Left lobe of liver (tissue), 2 donors: ENCODE results near the gene HAVCR1. TPM values are rescaled to one million over a fixed set of nuclear protein-coding genes. Genes with fewer than 3 reads are reported as not detected.
A peak's percentile ranks its signal among the peaks of the same experiment; 100 is the strongest.
"Not testable (repeated sequence)": the region's sequence is repeated elsewhere in the genome, so short reads cannot be mapped to it uniquely, and the experiment has no call there.

Experiments used
- ATAC-seq: fragments of 200-7000 bp; cut with Tn5 transposase; one replicate; pipeline ENCODE4 v1.9.1; 2020; ENCODE audit warnings: mild to moderate bottlenecking, moderate library complexity
- DNase-seq: peaks from one replicate; pipeline ENCODE4 v3.0.0-alpha.2; 2020; ENCODE audit warnings: low spot score
- total RNA-seq: library from RNA; stranded (reverse); gene quantifications from one replicate; pipeline ENCODE4 v1.2.1, GENCODE V29; 2021
- donor health status: DM: no; HTN: no; CAD: no; lungs with moderate emphysema.
- donor health status: DM: no; HTN: yes; CAD: no.

HAVCR1 gene
- total RNA-seq, 1 donor from 2014 or later, result 0.23 TPM

- not testable (repeated sequence) for DNase-seq, ATAC-seq
Observed at GRCh38 chr5:157014143-157014542, 44.8 kb downstream of the HAVCR1 start.

DNA sequence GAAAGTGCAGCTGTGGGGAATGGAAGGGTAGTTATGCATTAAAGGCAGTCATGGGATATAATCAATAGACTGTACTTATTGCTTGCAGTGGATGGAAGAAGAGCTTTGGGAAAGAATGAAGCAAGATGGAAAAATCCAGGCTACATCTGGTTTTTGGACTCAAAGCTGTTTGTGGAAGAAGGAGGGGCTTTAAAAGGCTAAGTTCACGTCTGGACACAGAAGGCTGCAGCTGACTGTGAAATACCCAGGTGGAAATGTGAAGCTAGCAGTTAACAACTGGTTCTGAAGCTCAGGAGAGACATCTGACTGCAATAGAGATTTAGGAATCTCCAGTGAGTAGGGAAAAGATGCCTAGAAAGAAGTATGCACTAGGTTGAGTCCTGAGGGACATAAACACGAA lies 52.7 kb downstream of the HAVCR1 start:
- no peak for ATAC-seq
- no peak for DNase-seq

GRCh38 chr5:157004893-157005551 lies 53.9 kb downstream of the HAVCR1 start:
- DNase-seq, result no peak
- no peak for ATAC-seq

DNA sequence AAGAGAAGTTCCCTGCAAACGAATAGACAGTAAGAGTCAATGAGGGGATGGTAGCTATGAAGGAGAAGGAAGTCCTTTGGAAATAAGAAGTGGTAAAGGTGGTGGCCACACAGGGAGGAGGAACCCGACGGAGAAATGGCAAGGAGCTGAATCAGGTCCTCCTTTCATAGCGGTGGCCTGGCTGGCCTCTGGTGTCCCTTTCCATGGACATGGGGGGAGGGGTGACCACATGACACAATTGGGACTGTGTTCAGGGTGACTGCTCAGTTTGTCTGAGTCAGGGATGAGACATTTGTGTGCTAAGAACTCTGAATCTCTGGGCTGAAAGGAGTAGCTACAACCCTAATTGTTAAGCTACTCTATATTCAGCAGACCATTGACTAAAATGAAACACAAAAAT lies 67.2 kb downstream of the HAVCR1 start:
- peak; percentile 32 for ATAC-seq
- DNase-seq, result no peak

- DNase-seq (no peak), ATAC-seq (no peak)
Observed at GRCh38 chr5:156984064-156984463, 74.9 kb downstream of the HAVCR1 start.

GRCh38 chr5:156981481-156981880 lies 77.4 kb downstream of the HAVCR1 start:
- ATAC-seq, result no peak

More at GRCh38 chr5:156981481-156981880, 77.4 kb downstream of the HAVCR1 start:
- no peak for DNase-seq

Other genes starting within 250 kb of the HAVCR1 start
- gene PPP1R2B, start 208.8 kb downstream of the HAVCR1 start, total RNA-seq, result not detected
- 5.8 TPM for gene TIMD4, start 95.9 kb downstream of the HAVCR1 start, total RNA-seq
- gene HAVCR2, start 49.9 kb upstream of the HAVCR1 start, total RNA-seq, result 2.9 TPM
- 3.2 TPM for gene MED7, start 83.7 kb upstream of the HAVCR1 start, total RNA-seq
- not detected for gene GARIN3, start 107.1 kb upstream of the HAVCR1 start, total RNA-seq
- gene ITK, start 121.7 kb upstream of the HAVCR1 start, total RNA-seq, result 0.70 TPM
- gene CYFIP2, start 207.0 kb upstream of the HAVCR1 start, total RNA-seq, result 24.7 TPM